Activated CD4-positive, CD25-positive, alpha-beta regulatory T cell treated with anti-CD3 and anti-CD28 coated beads, Interleukin-2, amount 50 U/mL, for 72 hours (primary cell): Measurements from ENCODE around the gene STOX2.
"Not testable (repeated sequence)": the region's sequence is repeated elsewhere in the genome, so short reads cannot be mapped to it uniquely, and the experiment has no call there.

ENCODE experiments used
- DNase-seq: peaks from one replicate; pipeline ENCODE4 v3.0.0; 2021

The STOX2 gene

GRCh38 chr4:183940864-183941263 is 35.8 kb downstream of the STOX2 start:
- DNase-seq, result no peak

GRCh38 chr4:183941964-183942363 is 36.9 kb downstream of the STOX2 start:
- no peak for DNase-seq

- no peak for DNase-seq
These were observed 40.6 kb downstream of the STOX2 start for GRCh38 chr4:183945741-183946140.

GRCh38 chr4:183950536-183950935 is 45.4 kb downstream of the STOX2 start:
- no peak for DNase-seq

GRCh38 chr4:183952652-183953051 is 47.5 kb downstream of the STOX2 start:
- DNase-seq, result not testable (repeated sequence)

GRCh38 chr4:183959319-183960045 is 54.4 kb downstream of the STOX2 start:
- no peak for DNase-seq

GRCh38 chr4:183960046-183960420 is 54.9 kb downstream of the STOX2 start:
- no peak for DNase-seq

- no peak for DNase-seq
These were observed 55.9 kb downstream of the STOX2 start for GRCh38 chr4:183960962-183961541.

- DNase-seq, result no peak
These were observed 56.7 kb downstream of the STOX2 start for GRCh38 chr4:183961795-183962194.

- DNase-seq, result no peak
These were observed 57.3 kb downstream of the STOX2 start for GRCh38 chr4:183962419-183962818.

- DNase-seq, result no peak
These were observed 61.3 kb downstream of the STOX2 start for GRCh38 chr4:183966371-183966770.

- DNase-seq, result no peak
These were observed 62.2 kb downstream of the STOX2 start for GRCh38 chr4:183967266-183967665.

GRCh38 chr4:183968502-183968901 is 63.4 kb downstream of the STOX2 start:
- no peak for DNase-seq

GRCh38 chr4:183968931-183969330 is 63.8 kb downstream of the STOX2 start:
- no peak for DNase-seq

GRCh38 chr4:183969596-183969995 is 64.5 kb downstream of the STOX2 start:
- no peak for DNase-seq

GRCh38 chr4:183971929-183972490 is 66.9 kb downstream of the STOX2 start:
- DNase-seq, result no peak

GRCh38 chr4:183977707-183978106 is 72.6 kb downstream of the STOX2 start:
- DNase-seq, result no peak

GRCh38 chr4:183984566-183984965 is 79.5 kb downstream of the STOX2 start:
- no peak for DNase-seq

GRCh38 chr4:183985786-183986185 is 80.7 kb downstream of the STOX2 start:
- no peak for DNase-seq

- no peak for DNase-seq
These were observed 81.3 kb downstream of the STOX2 start for GRCh38 chr4:183986291-183986970.

GRCh38 chr4:183986971-183987946 is 82.2 kb downstream of the STOX2 start:
- no peak for DNase-seq

GRCh38 chr4:183987987-183988392 is 82.9 kb downstream of the STOX2 start:
- DNase-seq, result no peak

GRCh38 chr4:183988874-183989273 is 83.8 kb downstream of the STOX2 start:
- no peak for DNase-seq
